HepG2 (cell line): ENCODE data around the gene TAGLN. TPM values are rescaled to one million over a fixed set of nuclear protein-coding genes. Genes with fewer than 3 reads are reported as not detected.

Experiments used
- ATAC-seq: fragments of 200-7000 bp; cut with Tn5 transposase; 3 replicates; pipeline ENCODE4 v1.9.1; 2020; ENCODE audit warnings: mild to moderate bottlenecking, moderate library complexity
- BruUV-seq: library from RNA; stranded (reverse); fragments of 400-500 nt; replicated peaks from 2 replicates; lab custom pipeline; 2021; lab: Mats Ljungman, UMichigan
- CTCF ChIA-PET: fragments of 300-600 bp; formaldehyde crosslinking; extraction: SDS; loops from one replicate; lab custom pipeline; 2021; ENCODE audit warnings: low total read pairs, inconsistent platforms, low intra/inter-chr PET ratio; lab: Yijun Ruan, JAX
- POLR2A ChIA-PET: fragments of 350-600 bp; sonication (Branson Sonifier 250); formaldehyde crosslinking; loops from one replicate; lab custom pipeline; 2020; ENCODE audit warnings: antibody characterized with exemption, inconsistent platforms; lab: Yijun Ruan, JAX
- DNase-seq: peaks from one replicate; pipeline ENCODE4 v3.0.0-alpha.2; 2015; ENCODE audit warnings: low spot score
- FAIRE-seq: peaks from 3 replicates; lab custom pipeline; 2011; peaks lifted over from hg19 to GRCh38; lab: Jason Lieb, UNC
- H2AFZ ChIP-seq: one replicate; pipeline ENCODE4 v1.6.1; 2011; ENCODE audit warnings: low read length, inconsistent platforms
- H3K27ac ChIP-seq: fragments of 300-600 bp; 3 replicates; pipeline ENCODE4 v1.8.0; 2011; ENCODE audit warnings: mixed run types, mild to moderate bottlenecking, mixed read lengths, low read length, inconsistent platforms; ENCODE audit not compliant: insufficient read depth; ENCODE audit errors: extremely low read length
- H3K27me3 ChIP-seq, 2 experiments: fragments of 200-600 bp in 1 of 2; 2 replicates in 1 of 2; 3 replicates in 1 of 2; pipeline versions ENCODE4 v1.6.0 to v1.8.0; 2011; ENCODE audit warnings: low read length in 2 of 2, mild to moderate bottlenecking in 2 of 2, moderate library complexity in 2 of 2, inconsistent platforms in 1 of 2; ENCODE audit not compliant: insufficient read depth in 2 of 2, control insufficient read depth in 1 of 2
- H3K36me3 ChIP-seq, 2 experiments: fragments of 200-600 bp in 1 of 2; replicated peaks in 1 of 2; 2 replicates in 1 of 2; 3 replicates in 1 of 2; pipeline versions ENCODE4 v1.5.1 to v1.8.0; 2011; ENCODE audit warnings: low read length in 2 of 2, inconsistent platforms in 1 of 2; ENCODE audit not compliant: insufficient read depth in 2 of 2, control insufficient read depth in 1 of 2
- H3K4me1 ChIP-seq: 2 replicates; pipeline ENCODE4 v1.5.1; 2012; ENCODE audit warnings: low read length, inconsistent platforms; ENCODE audit not compliant: insufficient read depth
- H3K4me2 ChIP-seq: 2 replicates; pipeline ENCODE4 v1.6.0; 2011; ENCODE audit warnings: low read depth, low read length, inconsistent platforms
- H3K4me3 ChIP-seq, 3 experiments: fragments of 200-600 bp in 1 of 3; sonication (generic), shearing (Covaris generic) in 1 of 3; replicated peaks in 1 of 3; 2 replicates each; pipeline ENCODE4 v1.5.1; 2011 to 2016; ENCODE audit warnings: low read length in 3 of 3, inconsistent platforms in 2 of 3, low read depth in 2 of 3, mild to moderate bottlenecking in 2 of 3, control low read depth in 1 of 3, mixed read lengths in 1 of 3; ENCODE audit not compliant: insufficient read depth in 1 of 3
- H3K79me2 ChIP-seq: one replicate; pipeline ENCODE4 v1.6.1; 2011; ENCODE audit warnings: low read length, inconsistent platforms; ENCODE audit not compliant: insufficient read depth
- H3K9ac ChIP-seq: 2 replicates; pipeline ENCODE4 v1.6.0; 2011; ENCODE audit warnings: mild to moderate bottlenecking, low read depth, low read length, inconsistent platforms; ENCODE audit not compliant: insufficient read depth
- H3K9me3 ChIP-seq: 2 replicates; pipeline ENCODE4 v1.5.1; 2012; ENCODE audit warnings: mild to moderate bottlenecking, low read length
- H4K20me1 ChIP-seq: 2 replicates; pipeline ENCODE4 v1.6.0; 2011; ENCODE audit warnings: inconsistent platforms, mild to moderate bottlenecking, low read length, moderate library complexity; ENCODE audit not compliant: insufficient read depth
- FIP1L1 ChIP-seq: fragments of 200-400 bp; formaldehyde crosslinking; IDR thresholded peaks from 2 replicates; pipeline ENCODE4 v1.6.1; 2018; ENCODE audit warnings: low read depth, mild to moderate bottlenecking, low read length, moderate library complexity, borderline replicate concordance; ENCODE audit not compliant: insufficient read depth
- FOXC1 ChIP-seq: sonication (generic); formaldehyde crosslinking; IDR thresholded peaks from 2 replicates; pipeline ENCODE4 v1.8.0; 2022; ENCODE audit warnings: mild to moderate bottlenecking, missing genetic modification reagents, borderline replicate concordance
- GATAD2A ChIP-seq: IDR thresholded peaks from 2 replicates; pipeline ENCODE4 v1.6.1; 2016
- GLMP ChIP-seq: sonication (generic); formaldehyde crosslinking; IDR thresholded peaks from 2 replicates; pipeline ENCODE4 v1.9.0; 2021; ENCODE audit warnings: missing genetic modification reagents, mild to moderate bottlenecking, borderline replicate concordance
- HNF4G ChIP-seq, 2 experiments: sonication (generic) in 1 of 2; formaldehyde crosslinking in 1 of 2; IDR thresholded peaks; 2 replicates each; pipeline versions ENCODE4 v1.4.0 to v1.6.1; 2011 to 2020; ENCODE audit warnings: borderline replicate concordance in 2 of 2, low read depth in 2 of 2, mild to moderate bottlenecking in 2 of 2, low read length in 1 of 2, missing genetic modification reagents in 1 of 2, moderate library complexity in 1 of 2
- HOXA3 ChIP-seq: sonication (generic); formaldehyde crosslinking; IDR thresholded peaks from 2 replicates; pipeline ENCODE4 v1.5.0; 2020; ENCODE audit warnings: missing genetic modification reagents
- KAT7 ChIP-seq: IDR thresholded peaks from 2 replicates; pipeline ENCODE4 v1.6.1; 2018; ENCODE audit warnings: borderline replicate concordance, missing compliant biosample characterization
- PHB2 ChIP-seq: fragments of 450-650 bp; IDR thresholded peaks from 2 replicates; pipeline ENCODE4 v1.6.1; 2018; ENCODE audit not compliant: partially characterized antibody
- PRPF4 ChIP-seq: fragments of 200-400 bp; formaldehyde crosslinking; IDR thresholded peaks from 2 replicates; pipeline ENCODE4 v1.6.1; 2016; ENCODE audit warnings: low read length, low read depth; ENCODE audit not compliant: poor library complexity, severe bottlenecking
- SMARCC2 ChIP-seq: fragments of 450-650 bp; IDR thresholded peaks from 2 replicates; pipeline ENCODE4 v1.6.1; 2017; ENCODE audit warnings: antibody characterized with exemption, mild to moderate bottlenecking
- ZNF382 ChIP-seq: sonication (generic); formaldehyde crosslinking; IDR thresholded peaks from 2 replicates; pipeline ENCODE4 v1.5.0; 2020; ENCODE audit warnings: missing genetic modification reagents, mild to moderate bottlenecking, borderline replicate concordance
- ZNF597 ChIP-seq: sonication (generic); formaldehyde crosslinking; IDR thresholded peaks from 2 replicates; pipeline ENCODE4 v1.5.0; 2020; ENCODE audit warnings: missing genetic modification reagents
- ZNF607 ChIP-seq: sonication (generic); formaldehyde crosslinking; IDR thresholded peaks from 2 replicates; pipeline ENCODE4 v1.5.1; 2020; ENCODE audit warnings: missing genetic modification reagents, mild to moderate bottlenecking, borderline replicate concordance
- ZNF660 ChIP-seq: sonication (generic); formaldehyde crosslinking; IDR thresholded peaks from 2 replicates; pipeline ENCODE4 v1.5.1; 2020; ENCODE audit warnings: mild to moderate bottlenecking, low read depth, missing genetic modification reagents, borderline replicate concordance
- WGBS: methylation state at CpG from one replicate; pipeline ENCODE4 v1.1.6; 2017; ENCODE audit warnings: low lambda C conversion rate; 5-methylcytosine and 5-hydroxymethylcytosine counted together
- in situ Hi-C: cut with HindIII; loops from 2 replicates; pipeline ENCODE4 v1.10.0; 2017; ENCODE audit warnings: low pct_unique_long_range_greater_than_20kb; ENCODE audit not compliant: extremely low pct_ligation_motif_present
- intact Hi-C: fragments of 100-400 bp; cut with micrococcal nuclease; formaldehyde crosslinking; loops from one replicate; pipeline ENCODE4 v1.10.0; 2022; ENCODE audit not compliant: unreplicated experiment
- polyA plus RNA-seq, 8 experiments: library from polyadenylated mRNA; depleted of rRNA in 3 of 8; stranded (reverse) in 7 of 8; unstranded in 1 of 8; fragments of >200 nt; fragmentation: Illumina TruSeq in 4 of 8; extraction: Trizol in 4 of 8; gene quantifications; 2 replicates each; pipeline versions ENCODE4 v1.2.1 to v1.2.3, GENCODE V29; 2011 to 2016; ENCODE audit warnings: low read depth in 4 of 8, missing spikeins in 1 of 8, mixed read lengths in 1 of 8; ENCODE audit not compliant: insufficient read depth in 1 of 8
- total RNA-seq, 5 experiments: library from RNA; depleted of rRNA; stranded (reverse); fragments of >200 nt; fragmentation: Illumina TruSeq; extraction: Trizol; gene quantifications; 2 replicates each; pipeline ENCODE4 v1.2.3, GENCODE V29; 2016; ENCODE audit warnings: low read depth in 1 of 5

The TAGLN gene
- total and polyA plus RNA-seq, 2 of the 13 experiments (the other 11 are each of a cell fraction or from before 2014, with no cell fraction given): 12.6 to 75.4 TPM

- Histone ChIP-seq H3K27me3 (no peaks in the 10 kb centered on the region), H4K20me1 (no peaks in the 10 kb centered on the region), H3K4me2 (no peak overlapping the region), H3K4me3 (no peak overlapping the region), H3K79me2 (no peaks in the 10 kb centered on the region), H3K36me3 (peaks cover 0 to 20% of the 10 kb centered on the region in 2 experiments; a peak in 2 of 5 replicates), H2AFZ (no peak overlapping the region), H3K9me3 (no peaks in the 10 kb centered on the region), H3K9ac (no peak overlapping the region)
- intact Hi-C loops (loop anchor here (10.0 kb wide), 1 partner anchor 116 kb away; no protein-coding TSS in a partner anchor), in situ Hi-C loops (loop anchor here (5.0 kb wide), 1 partner anchor 38 kb away; no protein-coding TSS in a partner anchor)
- ChIA-PET CTCF (no interaction called here), POLR2A (no interaction called here)
- no peak for DNase-seq
- BruUV-seq: no TSS peak
- 95% methylated on average over 9 of the region's 9 CpGs for WGBS
- TF ChIP-seq HOXA3 (no peak), ZNF597 (CRISPR knock-in tag) (no peak), ZNF660 (CRISPR knock-in tag) (no peak), HNF4G (IDR thresholded peaks at IDR 0.05; ENCODE audit: borderline replicate concordance, low read depth, low read length) (no peak), HNF4G (CRISPR knock-in tag; IDR thresholded peaks at IDR 0.05; ENCODE audit: borderline replicate concordance, low read depth) (no peak), KAT7 (CRISPR knock-in tag) (no peak), PHB2 (no peak), ZNF382 (CRISPR knock-in tag) (no peak), SMARCC2 (no peak), GATAD2A (CRISPR knock-in tag) (no peak), PRPF4 (no peak), FIP1L1 (no peak), GLMP (CRISPR knock-in tag) (no peak), ZNF607 (no peak), FOXC1 (CRISPR knock-in tag) (no peak)
- TF ChIP-seq, all 625 proteins: peak for 0
- FAIRE-seq (no peak), ATAC-seq (no peak)
- Histone ChIP-seq H3K4me1 (peaks cover 16% of the 10 kb centered on the region), H3K27ac (no peak overlapping the region)
Measured at GRCh38 chr11:117220568-117220967, 21.4 kb downstream of the TAGLN start.
